Tibial artery (tissue), 4 donors: ENCODE measurements around the gene VAX1.

Source experiments
- DNase-seq, 2 donors: peaks; one replicate each; pipeline ENCODE4 v3.0.0-alpha.2; 2019
- H3K27ac ChIP-seq, 2 donors: fragments of 200-600 bp; sonication (generic) in 1 of 2; 1 replicate in 1 of 2; 2 replicates in 1 of 2; pipeline ENCODE4 v1.5.1; 2018 to 2019; ENCODE audit warnings: mild to moderate bottlenecking in 1 of 2
- H3K27me3 ChIP-seq, 2 donors: fragments of 200-600 bp; sonication (generic) in 1 of 2; one replicate each; pipeline versions ENCODE4 v1.5.1 to v1.6.0; 2016 to 2019
- H3K36me3 ChIP-seq, 3 donors: fragments of 200-600 bp; sonication (generic) in 2 of 3; one replicate each; pipeline ENCODE4 v1.5.1; 2016 to 2019; ENCODE audit warnings: mild to moderate bottlenecking in 2 of 3
- H3K4me1 ChIP-seq, 4 donors: fragments of 200-600 bp; sonication (generic) in 2 of 4; 1 replicate in 3 of 4; 2 replicates in 1 of 4; pipeline ENCODE4 v1.5.1; 2016 to 2019
- H3K4me3 ChIP-seq, 2 donors: fragments of 200-600 bp; sonication (generic) in 1 of 2; 1 replicate in 1 of 2; 2 replicates in 1 of 2; pipeline ENCODE4 v1.5.1; 2018 to 2019; ENCODE audit warnings: mild to moderate bottlenecking in 2 of 2
- H3K9me3 ChIP-seq, 3 donors: fragments of 200-600 bp; sonication (generic) in 1 of 3; one replicate each; pipeline ENCODE4 v1.5.1; 2016 to 2019
- CTCF ChIP-seq, 2 experiments: fragments of 200-600 bp in 1 of 2; fragments of 450-650 bp in 1 of 2; IDR thresholded peaks; one replicate each; pipeline ENCODE4 v1.5.1; 2017 to 2019; ENCODE audit warnings: antibody characterized with exemption in 2 of 2, mild to moderate bottlenecking in 1 of 2, moderate library complexity in 1 of 2
- intact Hi-C: fragments of 100-400 bp; cut with DNase I; formaldehyde crosslinking; loops from one replicate; pipeline ENCODE4 v1.15.0; 2023; ENCODE audit warnings: low total_unique reads

VAX1 gene

DNA sequence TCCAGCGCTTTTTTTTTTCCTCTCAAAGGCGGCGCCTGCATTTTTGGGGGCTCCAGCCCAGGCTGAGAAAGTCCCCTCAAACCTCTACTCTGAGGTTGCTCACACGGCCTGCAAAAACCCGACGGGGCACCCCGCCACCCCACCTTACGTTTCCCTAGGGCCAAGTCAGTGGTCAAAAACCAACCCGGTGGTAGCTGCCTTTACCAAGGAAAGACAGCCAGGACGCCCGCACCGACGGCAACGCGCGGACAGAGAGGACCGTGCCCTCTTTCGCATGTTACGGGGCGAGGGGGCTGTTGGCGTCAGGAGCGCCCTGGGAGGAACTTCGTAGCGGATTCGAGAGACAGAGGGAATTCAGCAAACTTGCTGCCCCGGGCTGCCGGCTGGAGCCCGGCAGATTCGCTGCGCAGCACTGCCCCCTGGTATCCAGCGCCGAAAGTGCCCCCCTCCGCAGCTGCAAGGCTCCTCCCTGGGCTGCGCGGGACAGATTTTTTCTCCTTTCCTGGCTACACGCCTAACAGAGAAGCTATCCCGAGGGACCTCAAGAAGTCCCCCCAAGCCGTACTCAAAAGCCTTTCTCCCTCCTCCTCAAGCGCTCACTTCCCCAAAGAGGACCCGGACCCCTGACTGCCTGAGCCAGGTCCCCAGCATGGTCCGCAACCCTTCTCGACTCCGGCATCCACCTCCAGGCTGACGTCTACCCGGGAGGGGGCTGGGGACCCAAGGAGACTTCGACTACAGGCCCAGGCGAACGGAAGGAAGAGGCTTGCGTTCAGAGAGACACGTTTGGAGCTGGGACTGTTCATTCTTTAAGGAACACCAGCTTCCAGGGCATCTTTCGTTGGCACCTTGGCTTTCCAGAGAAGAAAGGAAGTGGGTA lies 27.7 kb upstream of the VAX1 start:
- intact Hi-C loops = no loop called here
- no peaks in the 10 kb centered on the region for H3K36me3 ChIP-seq
- peak in 1 of 2 donors; percentile 65 for DNase-seq
- TF ChIP-seq CTCF (IDR thresholded peaks at IDR 0.05) = peak; percentile 42 to 43
- H3K4me3 ChIP-seq = peak overlapping the region in 1 of 2 donors; percentile 40
- H3K9me3 ChIP-seq = no peaks in the 10 kb centered on the region
- no peak overlapping the region for H3K27ac ChIP-seq
- peaks cover 3 to 99% of the 10 kb centered on the region in 2 donors for H3K27me3 ChIP-seq
- peaks cover 0 to 52% (median 39%) of the 10 kb centered on the region in 4 donors for H3K4me1 ChIP-seq

- TF ChIP-seq CTCF (IDR thresholded peaks at IDR 0.05) = no peak
- no peak overlapping the region for H3K27ac ChIP-seq
- no peaks in the 10 kb centered on the region for H3K9me3 ChIP-seq
- intact Hi-C loops = no loop called here
- H3K4me3 ChIP-seq = peak overlapping the region in 1 of 2 donors; percentile 40
- no peaks in the 10 kb centered on the region for H3K36me3 ChIP-seq
- H3K4me1 ChIP-seq = peaks cover 0 to 52% (median 39%) of the 10 kb centered on the region in 4 donors
- peaks cover 3 to 100% of the 10 kb centered on the region in 2 donors for H3K27me3 ChIP-seq
- no peak for DNase-seq
These were observed 26.8 kb upstream of the VAX1 start for GRCh38 chr10:117164592-117165537.

GRCh38 chr10:117163954-117164548 lies 26.0 kb upstream of the VAX1 start:
- no peak for DNase-seq
- intact Hi-C loops = no loop called here
- Histone ChIP-seq H3K4me3 (no peak overlapping the region), H3K36me3 (no peaks in the 10 kb centered on the region), H3K27ac (no peak overlapping the region), H3K9me3 (no peaks in the 10 kb centered on the region), H3K27me3 (peaks cover 3 to 100% of the 10 kb centered on the region in 2 donors), H3K4me1 (peaks cover 0 to 52% (median 39%) of the 10 kb centered on the region in 4 donors)
- no peak for TF ChIP-seq CTCF (IDR thresholded peaks at IDR 0.05)

- no peaks in the 10 kb centered on the region for H3K36me3 ChIP-seq
These were observed 25.2 kb upstream of the VAX1 start for GRCh38 chr10:117163061-117163953.

More at GRCh38 chr10:117163061-117163953, 25.2 kb upstream of the VAX1 start:
- intact Hi-C loops = no loop called here
- Histone ChIP-seq H3K4me1 (peaks cover 0 to 49% (median 37%) of the 10 kb centered on the region in 4 donors), H3K4me3 (peak overlapping the region in 1 of 2 donors; percentile 31), H3K9me3 (no peaks in the 10 kb centered on the region), H3K27me3 (peaks cover 3 to 99% of the 10 kb centered on the region in 2 donors), H3K27ac (no peak overlapping the region)
- no peak for TF ChIP-seq CTCF (IDR thresholded peaks at IDR 0.05)
- DNase-seq = no peak
